Progenitor cell of endocrine pancreas (in vitro differentiated cells): ENCODE results near the gene SAMD5. TPM values are rescaled to one million over a fixed set of nuclear protein-coding genes. Genes with fewer than 3 reads are reported as not detected.

Experiments
- DNase-seq: peaks from one replicate; pipeline ENCODE4 v3.0.0; 2021; ENCODE audit warnings: low spot score; ENCODE audit not compliant: unreplicated experiment
- H3K27ac Mint-ChIP-seq: 2 replicates; pipeline ENCODE4 v1.8.0; 2021; ENCODE audit warnings: mild to moderate bottlenecking, moderate library complexity, mixed read lengths
- H3K27me3 Mint-ChIP-seq: 2 replicates; pipeline ENCODE4 v1.8.0; 2021; ENCODE audit warnings: mixed read lengths
- H3K36me3 Mint-ChIP-seq: 2 replicates; pipeline ENCODE4 v1.8.0; 2022; ENCODE audit warnings: mixed read lengths; ENCODE audit not compliant: insufficient read depth
- H3K4me1 Mint-ChIP-seq: 2 replicates; pipeline ENCODE4 v1.8.0; 2021; ENCODE audit warnings: low read depth, mixed read lengths
- H3K4me3 Mint-ChIP-seq: 2 replicates; pipeline ENCODE4 v1.8.0; 2021; ENCODE audit warnings: low read depth, mild to moderate bottlenecking, moderate library complexity, mixed read lengths
- H3K9me3 Mint-ChIP-seq: 2 replicates; pipeline ENCODE4 v1.8.0; 2021; ENCODE audit warnings: low read depth, mixed read lengths
- total RNA-seq: library from RNA; stranded (reverse); gene quantifications from 2 replicates; pipeline ENCODE4 v1.2.1, GENCODE V29; 2021
- TF ChIP-seq, protein P1 (sequence below): fragments of 200-600 bp; sonication (generic); IDR thresholded peaks from one replicate; pipeline ENCODE4 v1.5.0; 2021; ENCODE audit warnings: antibody characterized with exemption, mild to moderate bottlenecking; ENCODE audit not compliant: unreplicated experiment

The SAMD5 gene
- total RNA-seq, 1 donor from 2014 or later: 24.0 TPM

- no peak overlapping the region for H3K4me3 Mint-ChIP-seq
- TF ChIP-seq, protein P1, sequence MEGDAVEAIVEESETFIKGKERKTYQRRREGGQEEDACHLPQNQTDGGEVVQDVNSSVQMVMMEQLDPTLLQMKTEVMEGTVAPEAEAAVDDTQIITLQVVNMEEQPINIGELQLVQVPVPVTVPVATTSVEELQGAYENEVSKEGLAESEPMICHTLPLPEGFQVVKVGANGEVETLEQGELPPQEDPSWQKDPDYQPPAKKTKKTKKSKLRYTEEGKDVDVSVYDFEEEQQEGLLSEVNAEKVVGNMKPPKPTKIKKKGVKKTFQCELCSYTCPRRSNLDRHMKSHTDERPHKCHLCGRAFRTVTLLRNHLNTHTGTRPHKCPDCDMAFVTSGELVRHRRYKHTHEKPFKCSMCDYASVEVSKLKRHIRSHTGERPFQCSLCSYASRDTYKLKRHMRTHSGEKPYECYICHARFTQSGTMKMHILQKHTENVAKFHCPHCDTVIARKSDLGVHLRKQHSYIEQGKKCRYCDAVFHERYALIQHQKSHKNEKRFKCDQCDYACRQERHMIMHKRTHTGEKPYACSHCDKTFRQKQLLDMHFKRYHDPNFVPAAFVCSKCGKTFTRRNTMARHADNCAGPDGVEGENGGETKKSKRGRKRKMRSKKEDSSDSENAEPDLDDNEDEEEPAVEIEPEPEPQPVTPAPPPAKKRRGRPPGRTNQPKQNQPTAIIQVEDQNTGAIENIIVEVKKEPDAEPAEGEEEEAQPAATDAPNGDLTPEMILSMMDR: no peak
- no peak overlapping the region for H3K27ac Mint-ChIP-seq
- H3K36me3 Mint-ChIP-seq: no peaks in the 10 kb centered on the region
- no peak for DNase-seq
- H3K9me3 Mint-ChIP-seq: no peaks in the 10 kb centered on the region
- peaks cover 34% of the 10 kb centered on the region for H3K27me3 Mint-ChIP-seq
- peaks cover 11% of the 10 kb centered on the region for H3K4me1 Mint-ChIP-seq
Observed at GRCh38 chr6:147504848-147505247, 3.6 kb upstream of the SAMD5 start.

DNA sequence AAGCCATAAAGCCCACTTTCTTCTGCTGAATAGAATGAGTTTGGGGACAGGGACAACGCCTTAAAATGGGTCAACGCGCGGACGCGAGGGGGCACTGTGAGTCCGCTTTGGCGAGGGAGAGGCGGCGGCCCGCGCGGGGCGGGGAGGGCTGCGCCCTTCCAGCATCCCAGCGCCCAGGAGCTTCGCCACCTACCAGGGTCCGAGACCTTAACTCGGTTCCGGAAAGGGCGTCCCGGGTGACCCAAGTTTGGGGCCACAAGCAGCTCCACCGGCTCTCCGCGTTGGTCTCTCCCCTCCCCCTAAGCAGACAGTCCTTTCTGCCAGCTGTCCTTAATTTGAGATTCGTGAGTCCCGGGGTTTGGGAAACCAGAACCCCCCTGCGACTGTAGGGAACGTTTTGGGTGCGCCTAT, 1.8 kb upstream of the SAMD5 start:
- Mint-ChIP-seq H3K9me3 (no peaks in the 10 kb centered on the region), H3K4me3 (peak overlapping the region; percentile 83), H3K4me1 (peaks cover 22% of the 10 kb centered on the region), H3K27me3 (peaks cover 37% of the 10 kb centered on the region), H3K36me3 (no peaks in the 10 kb centered on the region), H3K27ac (no peak overlapping the region)
- TF ChIP-seq, protein P1: peak; percentile 92
- DNase-seq: peak; percentile 75

DNA sequence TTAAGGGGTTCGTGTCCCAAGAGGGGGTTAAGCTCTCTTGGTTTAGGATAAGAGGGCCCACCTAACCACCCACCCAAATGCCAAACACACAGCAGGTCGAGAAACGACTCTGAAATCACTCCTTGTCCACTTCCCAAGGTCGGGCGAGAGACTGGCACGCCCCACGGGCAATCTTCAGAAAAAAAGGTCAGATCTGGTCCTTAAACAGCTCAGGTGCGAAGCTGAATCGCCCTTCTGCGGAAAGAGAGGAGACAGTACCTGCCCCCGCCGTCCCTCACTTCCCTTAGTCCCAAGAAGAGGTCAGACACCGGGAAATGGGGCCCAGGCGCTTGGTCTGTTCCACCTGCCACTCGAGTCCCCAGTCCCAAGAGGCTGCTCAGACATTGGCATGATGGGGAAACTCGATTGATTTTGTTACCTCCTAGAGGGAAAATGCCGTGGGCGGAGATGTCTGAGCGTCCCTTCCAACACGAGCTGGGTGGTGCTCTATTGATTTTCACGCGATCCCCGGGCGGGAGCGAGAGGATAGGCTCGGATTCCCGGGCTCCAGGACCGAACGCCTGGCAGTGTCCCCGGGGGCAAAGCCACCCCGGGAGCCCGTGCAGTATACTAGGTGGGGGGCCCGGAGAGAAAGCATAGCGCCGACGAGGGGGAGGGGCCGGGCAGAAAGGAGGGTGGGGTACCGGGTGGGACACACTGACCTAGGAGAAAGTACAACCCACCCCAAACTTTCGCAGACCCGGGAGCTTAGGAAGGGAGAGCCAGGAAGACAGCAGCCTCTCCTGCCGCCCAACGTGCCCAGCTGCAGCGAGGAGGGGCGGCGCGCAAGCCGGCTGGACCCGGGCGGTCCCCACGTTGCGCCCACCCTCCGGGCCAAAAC, 1.1 kb upstream of the SAMD5 start:
- peak; percentile 23 for DNase-seq
- H3K36me3 Mint-ChIP-seq: peaks cover 2% of the 10 kb centered on the region
- peaks cover 22% of the 10 kb centered on the region for H3K4me1 Mint-ChIP-seq
- peaks cover 39% of the 10 kb centered on the region for H3K27me3 Mint-ChIP-seq
- H3K9me3 Mint-ChIP-seq: no peaks in the 10 kb centered on the region
- peak overlapping the region; percentile 83 for H3K4me3 Mint-ChIP-seq
- peak overlapping the region; percentile 91 for H3K27ac Mint-ChIP-seq
- TF ChIP-seq, protein P1: no peak

DNA sequence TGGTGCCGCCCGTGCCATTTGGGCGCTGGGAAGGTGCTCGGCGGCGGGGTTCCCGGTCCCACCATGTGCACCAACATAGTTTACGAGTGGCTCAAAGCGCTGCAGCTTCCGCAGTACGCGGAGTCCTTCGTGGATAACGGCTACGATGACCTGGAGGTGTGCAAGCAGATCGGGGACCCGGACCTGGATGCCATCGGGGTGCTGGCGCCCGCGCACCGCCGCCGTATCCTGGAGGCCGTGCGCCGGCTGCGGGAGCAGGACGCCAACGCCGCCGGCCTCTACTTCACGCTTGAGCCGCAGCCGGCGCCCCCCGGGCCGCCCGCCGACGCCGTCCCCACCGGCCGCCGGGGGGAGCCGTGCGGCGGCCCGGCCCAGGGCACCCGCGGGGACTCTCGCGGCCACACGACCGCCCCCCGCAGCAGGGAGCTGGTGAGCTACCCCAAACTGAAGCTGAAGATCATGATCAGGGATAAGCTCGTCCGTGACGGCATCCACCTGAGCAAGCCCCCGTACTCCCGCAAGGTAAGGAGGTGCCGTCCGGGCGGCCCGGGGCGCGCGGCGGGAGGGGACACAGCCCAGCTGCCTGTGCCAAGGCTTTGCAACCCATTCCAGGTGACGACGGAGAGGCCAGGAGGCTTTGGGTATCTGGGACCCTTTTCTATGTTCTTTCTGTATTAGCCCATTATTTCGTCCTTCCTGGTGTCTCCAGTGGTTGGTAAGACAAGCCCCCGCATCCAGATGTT, 547 bp downstream of the SAMD5 start:
- H3K9me3 Mint-ChIP-seq: no peaks in the 10 kb centered on the region
- peaks cover 22% of the 10 kb centered on the region for H3K4me1 Mint-ChIP-seq
- H3K27ac Mint-ChIP-seq: peak overlapping the region; percentile 64
- H3K4me3 Mint-ChIP-seq: peak overlapping the region; percentile 91
- H3K27me3 Mint-ChIP-seq: peaks cover 30% of the 10 kb centered on the region
- DNase-seq: no peak
- peaks cover 2% of the 10 kb centered on the region for H3K36me3 Mint-ChIP-seq
- TF ChIP-seq, protein P1: peak; percentile 41

GRCh38 chr6:147509891-147510290, 1.4 kb downstream of the SAMD5 start:
- H3K36me3 Mint-ChIP-seq: peaks cover 3% of the 10 kb centered on the region
- peak overlapping the region; percentile 87 for H3K4me3 Mint-ChIP-seq
- H3K4me1 Mint-ChIP-seq: peaks cover 22% of the 10 kb centered on the region
- peaks cover 30% of the 10 kb centered on the region for H3K27me3 Mint-ChIP-seq
- no peak for DNase-seq
- H3K27ac Mint-ChIP-seq: peak overlapping the region; percentile 57
- H3K9me3 Mint-ChIP-seq: no peaks in the 10 kb centered on the region
- TF ChIP-seq, protein P1: no peak
